HCT116 (cell line): ENCODE measurements around the gene ANKRD29. TPM values are rescaled to one million over a fixed set of nuclear protein-coding genes. Genes with fewer than 3 reads are reported as not detected.

Experiments
- ATAC-seq: fragments of 200-7000 bp; cut with Tn5 transposase; 2 replicates; pipeline ENCODE4 v1.9.1; 2020; ENCODE audit warnings: mild to moderate bottlenecking, moderate library complexity
- BruUV-seq: library from RNA; stranded (reverse); fragments of 400-500 nt; replicated peaks from 2 replicates; lab custom pipeline; 2021; lab: Mats Ljungman, UMichigan
- CTCF ChIA-PET: fragments of 300-600 bp; sonication (Branson Sonifier 250); formaldehyde crosslinking; loops from one replicate; lab custom pipeline; 2021; ENCODE audit warnings: antibody characterized with exemption; lab: Charles Lee
- POLR2A ChIA-PET: fragments of 300-600, 350-600 bp; sonication (Branson Sonifier 250); formaldehyde crosslinking; loops from one replicate; lab custom pipeline; 2021; ENCODE audit warnings: antibody characterized with exemption; lab: Charles Lee
- RAD21 ChIA-PET, 2 experiments: fragments of 300-600 bp; sonication (Branson Sonifier 250); formaldehyde crosslinking; loops; one replicate each; lab custom pipeline; 2023; ENCODE audit warnings: low total read pairs in 2 of 2; ENCODE audit not compliant: uncharacterized antibody in 2 of 2, unreplicated experiment in 2 of 2, low non-redundant PET in 1 of 2; lab: Charles Lee
- DNase-seq: peaks from one replicate; pipeline ENCODE4 v3.0.0-alpha.2; 2010; ENCODE audit warnings: low read depth, low spot score
- H2AFZ ChIP-seq: fragments of 200-600 bp; shearing (Covaris generic), sonication (generic); 2 replicates; pipeline ENCODE4 v1.6.1; 2017; ENCODE audit warnings: low read depth, mixed run types, mixed read lengths, antibody characterized with exemption, low read length; ENCODE audit not compliant: poor library complexity, severe bottlenecking
- H3K27ac ChIP-seq: 2 replicates; pipeline ENCODE4 v1.5.1; 2012; ENCODE audit warnings: low read depth, low read length
- H3K27me3 ChIP-seq: fragments of 200-600 bp; sonication (generic); 2 replicates; pipeline ENCODE4 v1.6.1; 2016; ENCODE audit warnings: mixed run types, low read length, mixed read lengths; ENCODE audit not compliant: insufficient read depth
- H3K36me3 ChIP-seq, 2 experiments: fragments of 200-500 bp in 1 of 2; fragments of 200-600 bp in 1 of 2; sonication (Bioruptor generic) in 1 of 2; sonication (generic) in 1 of 2; 2 replicates each; pipeline versions ENCODE4 v1.5.1 to v1.6.1; 2014 to 2016; ENCODE audit warnings: low read length in 2 of 2, inconsistent platforms in 1 of 2, mixed read lengths in 1 of 2, mixed run types in 1 of 2; ENCODE audit not compliant: insufficient read depth in 2 of 2, control insufficient read depth in 1 of 2
- H3K4me1 ChIP-seq, 2 experiments: fragments of 200-600 bp in 1 of 2; sonication (generic) in 1 of 2; 2 replicates each; pipeline versions ENCODE4 v1.5.1 to v1.6.1; 2012 to 2017; ENCODE audit warnings: low read length in 2 of 2, inconsistent platforms in 1 of 2, mild to moderate bottlenecking in 1 of 2, mixed read lengths in 1 of 2, mixed run types in 1 of 2, moderate library complexity in 1 of 2; ENCODE audit not compliant: insufficient read depth in 2 of 2, control insufficient read depth in 1 of 2
- H3K4me2 ChIP-seq: fragments of 200-600 bp; sonication (generic); 2 replicates; pipeline ENCODE4 v1.6.1; 2017; ENCODE audit warnings: mixed run types, low read length, mixed read lengths
- H3K4me3 ChIP-seq, 2 experiments: fragments of 200-600 bp in 1 of 2; sonication (generic) in 1 of 2; replicated peaks in 1 of 2; 2 replicates each; pipeline ENCODE4 v1.5.1; 2011 to 2016; ENCODE audit warnings: low read length in 2 of 2, control low read depth in 1 of 2, low read depth in 1 of 2, mild to moderate bottlenecking in 1 of 2, mixed read lengths in 1 of 2, mixed run types in 1 of 2
- H3K79me2 ChIP-seq: fragments of 200-600 bp; sonication (generic); 2 replicates; pipeline ENCODE4 v1.6.1; 2017; ENCODE audit warnings: mild to moderate bottlenecking, mixed run types, low read length, moderate library complexity, mixed read lengths; ENCODE audit not compliant: insufficient read depth
- H3K9ac ChIP-seq: fragments of 200-600 bp; sonication (generic); 2 replicates; pipeline ENCODE4 v1.6.1; 2016; ENCODE audit warnings: low read length, mixed read lengths
- H3K9me2 ChIP-seq: fragments of 200-600 bp; sonication (generic), shearing (Covaris generic); 2 replicates; pipeline ENCODE4 v1.6.1; 2017; ENCODE audit warnings: mixed run types, mild to moderate bottlenecking, moderate library complexity; ENCODE audit not compliant: insufficient read depth
- H3K9me3 ChIP-seq, 2 experiments: fragments of 200-500 bp in 1 of 2; fragments of 200-600 bp in 1 of 2; sonication (Bioruptor generic) in 1 of 2; sonication (generic) in 1 of 2; 2 replicates each; pipeline ENCODE4 v1.6.1; 2014 to 2017; ENCODE audit warnings: low read length in 2 of 2, mixed read lengths in 2 of 2, inconsistent platforms in 1 of 2, low read depth in 1 of 2, mild to moderate bottlenecking in 1 of 2, mixed run types in 1 of 2, moderate library complexity in 1 of 2; ENCODE audit not compliant: control insufficient read depth in 1 of 2, insufficient read depth in 1 of 2
- H4K20me1 ChIP-seq: fragments of 200-600 bp; sonication (generic), shearing (Covaris generic); 2 replicates; pipeline ENCODE4 v1.6.1; 2017; ENCODE audit warnings: mixed run types, mild to moderate bottlenecking, moderate library complexity; ENCODE audit not compliant: insufficient read depth
- CBX3 ChIP-seq: IDR thresholded peaks from 2 replicates; pipeline ENCODE4 v1.6.1; 2012; ENCODE audit warnings: low read depth
- CEBPB ChIP-seq: IDR thresholded peaks from 2 replicates; pipeline ENCODE4 v1.6.1; 2012; ENCODE audit warnings: low read depth
- JUND ChIP-seq: IDR thresholded peaks from 2 replicates; pipeline ENCODE4 v1.6.1; 2012
- REST ChIP-seq: IDR thresholded peaks from 2 replicates; pipeline ENCODE4 v1.6.1; 2012; ENCODE audit warnings: low read depth
- SP1 ChIP-seq: IDR thresholded peaks from 2 replicates; pipeline ENCODE4 v1.6.1; 2012; ENCODE audit warnings: low read depth
- SRF ChIP-seq: IDR thresholded peaks from 2 replicates; pipeline ENCODE4 v1.6.1; 2012; ENCODE audit warnings: low read depth
- YY1 ChIP-seq: IDR thresholded peaks from 2 replicates; pipeline ENCODE4 v1.6.1; 2011; ENCODE audit warnings: low read length, low read depth, moderate library complexity, mild to moderate bottlenecking; ENCODE audit not compliant: insufficient replicate concordance; ENCODE audit errors: extremely low read depth
- ZFX ChIP-seq: fragments of 450-650 bp; IDR thresholded peaks from 2 replicates; pipeline ENCODE4 v1.6.1; 2017
- ZNF274 ChIP-seq: fragments of 200-500 bp; sonication (Bioruptor generic); IDR thresholded peaks from 2 replicates; pipeline ENCODE4 v1.6.1; 2014; ENCODE audit warnings: mild to moderate bottlenecking, low read depth, low read length, inconsistent platforms
- intact Hi-C: fragments of 100-400 bp; cut with micrococcal nuclease; formaldehyde crosslinking; loops from 2 replicates; pipeline ENCODE4 v1.10.0; 2022
- total RNA-seq: library from RNA; stranded (reverse); gene quantifications from one replicate; pipeline ENCODE4 v1.2.1, GENCODE V29; 2021; ENCODE audit not compliant: unreplicated experiment
- TF ChIP-seq, protein P1 (sequence below): IDR thresholded peaks from 2 replicates; pipeline ENCODE4 v1.6.1; 2012
- TF ChIP-seq, protein P2 (sequence below): IDR thresholded peaks from 2 replicates; pipeline ENCODE4 v1.6.1; 2011; ENCODE audit warnings: mild to moderate bottlenecking, low read length, moderate library complexity; ENCODE audit not compliant: insufficient replicate concordance; ENCODE audit errors: extremely low read depth

The ANKRD29 gene
- total RNA-seq, 1 experiment from 2014 or later: 8.8 TPM

DNA sequence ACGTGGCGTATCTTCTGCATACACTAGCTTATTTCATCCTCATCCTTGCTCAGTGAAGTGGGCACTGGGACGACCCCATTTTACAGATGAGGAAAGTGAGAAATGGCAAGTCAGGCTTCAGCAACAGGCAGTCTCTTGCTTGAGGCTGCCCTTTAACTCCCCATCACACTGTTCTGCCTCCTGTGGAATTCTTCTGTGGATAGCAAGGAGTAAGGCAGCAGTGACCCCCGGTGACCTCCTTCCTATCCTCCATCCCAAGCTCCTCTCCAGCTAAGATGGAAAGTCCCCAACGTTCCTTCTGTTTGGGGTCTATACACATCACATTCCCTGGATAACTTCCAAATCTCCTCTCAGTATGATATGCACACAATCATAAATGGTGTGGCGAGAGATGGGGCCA, 10.5 kb downstream of the ANKRD29 start:
- BruUV-seq: no TSS peak
- Histone ChIP-seq H3K9me2 (no peaks in the 10 kb centered on the region), H3K27ac (no peak overlapping the region), H3K4me2 (no peak overlapping the region), H3K9ac (no peak overlapping the region), H3K27me3 (no peaks in the 10 kb centered on the region), H3K9me3 (no peaks in the 10 kb centered on the region), H3K4me3 (no peak overlapping the region), H4K20me1 (no peaks in the 10 kb centered on the region), H3K36me3 (no peaks in the 10 kb centered on the region), H3K79me2 (no peaks in the 10 kb centered on the region), H3K4me1 (no peaks in the 10 kb centered on the region), H2AFZ (no peak overlapping the region)
- ATAC-seq (no peak), DNase-seq (no peak)
- ChIA-PET CTCF (no interaction called here), RAD21 (no interaction called here), POLR2A (no interaction called here)
- TF ChIP-seq YY1 (no peak), CBX3 (no peak), JUND (no peak), SP1 (no peak), REST (no peak), CEBPB (no peak), SRF (no peak), ZNF274 (no peak), ZFX (no peak)
- TF ChIP-seq, protein P1, sequence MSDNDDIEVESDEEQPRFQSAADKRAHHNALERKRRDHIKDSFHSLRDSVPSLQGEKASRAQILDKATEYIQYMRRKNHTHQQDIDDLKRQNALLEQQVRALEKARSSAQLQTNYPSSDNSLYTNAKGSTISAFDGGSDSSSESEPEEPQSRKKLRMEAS: no peak
- TF ChIP-seq, protein P2, sequence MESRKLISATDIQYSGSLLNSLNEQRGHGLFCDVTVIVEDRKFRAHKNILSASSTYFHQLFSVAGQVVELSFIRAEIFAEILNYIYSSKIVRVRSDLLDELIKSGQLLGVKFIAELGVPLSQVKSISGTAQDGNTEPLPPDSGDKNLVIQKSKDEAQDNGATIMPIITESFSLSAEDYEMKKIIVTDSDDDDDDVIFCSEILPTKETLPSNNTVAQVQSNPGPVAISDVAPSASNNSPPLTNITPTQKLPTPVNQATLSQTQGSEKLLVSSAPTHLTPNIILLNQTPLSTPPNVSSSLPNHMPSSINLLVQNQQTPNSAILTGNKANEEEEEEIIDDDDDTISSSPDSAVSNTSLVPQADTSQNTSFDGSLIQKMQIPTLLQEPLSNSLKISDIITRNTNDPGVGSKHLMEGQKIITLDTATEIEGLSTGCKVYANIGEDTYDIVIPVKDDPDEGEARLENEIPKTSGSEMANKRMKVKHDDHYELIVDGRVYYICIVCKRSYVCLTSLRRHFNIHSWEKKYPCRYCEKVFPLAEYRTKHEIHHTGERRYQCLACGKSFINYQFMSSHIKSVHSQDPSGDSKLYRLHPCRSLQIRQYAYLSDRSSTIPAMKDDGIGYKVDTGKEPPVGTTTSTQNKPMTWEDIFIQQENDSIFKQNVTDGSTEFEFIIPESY: no peak
- intact Hi-C loops: no loop called here
